Keratinocyte (primary cell): ENCODE results near the gene CDHR3. TPM values are rescaled to one million over a fixed set of nuclear protein-coding genes. Genes with fewer than 3 reads are reported as not detected.

Source experiments
- DNase-seq: peaks from one replicate; pipeline ENCODE4 v3.0.0-alpha.2; 2011; ENCODE audit warnings: low read depth, missing footprints, low spot score
- FAIRE-seq: peaks from 2 replicates; lab custom pipeline; 2011; peaks lifted over from hg19 to GRCh38; lab: Jason Lieb, UNC
- H2AFZ ChIP-seq: 2 replicates; pipeline ENCODE4 v1.6.0; 2012; ENCODE audit warnings: low read length, control low read depth, inconsistent platforms; ENCODE audit not compliant: control insufficient read depth
- H3K27ac ChIP-seq: 2 replicates; pipeline ENCODE4 v1.5.1; 2011; ENCODE audit warnings: low read length; ENCODE audit not compliant: control insufficient read depth, insufficient read depth
- H3K27me3 ChIP-seq: 3 replicates; pipeline ENCODE4 v1.6.0; 2011; ENCODE audit warnings: low read length; ENCODE audit not compliant: control insufficient read depth, insufficient read depth; ENCODE audit errors: extremely low read depth
- H3K36me3 ChIP-seq, 2 experiments: 2 replicates in 1 of 2; 3 replicates in 1 of 2; pipeline ENCODE4 v1.5.1; 2011; ENCODE audit warnings: low read length in 2 of 2, mild to moderate bottlenecking in 1 of 2; ENCODE audit not compliant: control insufficient read depth in 2 of 2, insufficient read depth in 2 of 2; ENCODE audit errors: extremely low read depth in 1 of 2
- H3K4me1 ChIP-seq: 3 replicates; pipeline ENCODE4 v1.5.1; 2011; ENCODE audit warnings: low read length; ENCODE audit not compliant: control insufficient read depth, insufficient read depth; ENCODE audit errors: extremely low read depth
- H3K4me2 ChIP-seq: 3 replicates; pipeline ENCODE4 v1.6.0; 2011; ENCODE audit warnings: low read depth, low read length; ENCODE audit not compliant: control insufficient read depth, insufficient read depth; ENCODE audit errors: extremely low read depth
- H3K4me3 ChIP-seq, 3 experiments: fragments of 200-600 bp in 1 of 3; sonication (generic) in 1 of 3; 2 replicates in 2 of 3; 3 replicates in 1 of 3; pipeline ENCODE4 v1.5.1; 2011 to 2016; ENCODE audit warnings: low read length in 3 of 3, mild to moderate bottlenecking in 3 of 3, control low read depth in 2 of 3, inconsistent platforms in 1 of 3, low read depth in 1 of 3, mixed read lengths in 1 of 3, mixed run types in 1 of 3, moderate library complexity in 1 of 3; ENCODE audit not compliant: control insufficient read depth in 2 of 3, insufficient read depth in 2 of 3; ENCODE audit errors: extremely low read depth in 1 of 3
- H3K79me2 ChIP-seq: 2 replicates; pipeline ENCODE4 v1.6.0; 2012; ENCODE audit warnings: low read length; ENCODE audit not compliant: control insufficient read depth, insufficient read depth
- H3K9ac ChIP-seq: 3 replicates; pipeline ENCODE4 v1.6.0; 2011; ENCODE audit warnings: low read length; ENCODE audit not compliant: control insufficient read depth, insufficient read depth; ENCODE audit errors: extremely low read depth
- H3K9me1 ChIP-seq: 3 replicates; pipeline ENCODE4 v1.6.0; 2011; ENCODE audit warnings: low read length; ENCODE audit not compliant: control insufficient read depth, insufficient read depth; ENCODE audit errors: extremely low read depth
- H3K9me3 ChIP-seq: 2 replicates; pipeline ENCODE4 v1.5.1; 2012; ENCODE audit warnings: low read depth, low read length; ENCODE audit not compliant: control insufficient read depth
- H4K20me1 ChIP-seq: 3 replicates; pipeline ENCODE4 v1.6.0; 2011; ENCODE audit warnings: low read length; ENCODE audit not compliant: control insufficient read depth, insufficient read depth; ENCODE audit errors: extremely low read depth
- EZH2 ChIP-seq: IDR thresholded peaks from one replicate; pipeline ENCODE4 v1.6.1; 2012; ENCODE audit warnings: inconsistent platforms, mild to moderate bottlenecking, low read length, moderate library complexity
- dilution Hi-C: fragments of 300-500 bp; cut with MboI; formaldehyde crosslinking; loops from one replicate; pipeline ENCODE4 v1.7.0; 2020; ENCODE audit warnings: low sequenced_read_pairs; ENCODE audit not compliant: extremely low pct_ligation_motif_present
- polyA plus RNA-seq, 5 experiments: library from polyadenylated mRNA; depleted of rRNA in 3 of 5; stranded (reverse) in 3 of 5; stranded (forward) in 1 of 5; unstranded in 1 of 5; fragments of >200 nt; gene quantifications; 1 replicate in 1 of 5; 2 replicates in 3 of 5; 3 replicates in 1 of 5; pipeline versions ENCODE4 v1.2.1 to v1.2.3, GENCODE V29; 2011 to 2012; ENCODE audit warnings: missing spikeins in 2 of 5, low read depth in 1 of 5, low replicate concordance in 1 of 5
- TF ChIP-seq, protein P1 (sequence below), 3 experiments: IDR thresholded peaks in 1 of 3; conservative IDR thresholded peaks in 1 of 3; optimal IDR thresholded peaks in 1 of 3; 2 replicates in 2 of 3; 3 replicates in 1 of 3; pipeline versions ENCODE3 to v1.5.1; 2011; ENCODE audit warnings: low read length in 3 of 3, mild to moderate bottlenecking in 3 of 3, moderate library complexity in 2 of 3, control low read depth in 1 of 3, inconsistent platforms in 1 of 3; ENCODE audit not compliant: insufficient read depth in 2 of 3; ENCODE audit errors: extremely low read depth in 1 of 3

The CDHR3 gene
- polyA plus RNA-seq, 1 donor (not counting 4 experiments of a cell fraction or from before 2014, with no cell fraction given), result 1.2 TPM

DNA sequence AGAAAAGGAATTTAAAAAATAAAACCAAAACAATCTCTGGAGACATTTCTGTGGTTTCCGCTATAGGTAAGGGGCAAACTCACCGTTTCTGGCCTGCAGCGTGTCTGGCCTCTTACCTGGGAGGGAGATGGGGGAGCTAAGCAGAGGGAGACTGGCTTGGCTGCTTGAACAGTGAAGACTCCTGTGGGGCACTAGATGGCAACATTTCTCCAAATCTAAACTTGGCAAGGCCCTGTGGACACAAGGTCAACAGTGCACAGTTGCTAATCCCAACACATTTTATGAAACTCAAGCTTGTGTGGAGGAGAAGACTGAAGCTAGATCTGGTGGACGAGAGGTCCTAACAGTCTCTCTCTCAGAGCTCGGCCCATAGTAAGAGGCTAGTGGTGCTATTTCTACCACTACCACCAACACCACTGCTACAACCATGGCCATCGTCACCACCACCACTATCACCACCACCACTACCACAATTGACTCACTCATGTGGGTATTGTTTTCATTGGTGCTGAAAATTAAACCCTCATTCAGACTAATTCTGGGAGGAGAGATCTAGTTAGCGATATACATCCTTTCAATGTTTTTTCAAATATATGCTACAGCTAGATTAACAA is 28.4 kb upstream of the CDHR3 start:
- no peaks in the 10 kb centered on the region for H3K4me1 ChIP-seq
- DNase-seq, result no peak
- dilution Hi-C loops, result no loop called here
- H3K79me2 ChIP-seq, result no peaks in the 10 kb centered on the region
- no peak overlapping the region for H3K9ac ChIP-seq
- no peaks in the 10 kb centered on the region for H3K27me3 ChIP-seq
- no peaks in the 10 kb centered on the region for H3K36me3 ChIP-seq
- H4K20me1 ChIP-seq, result no peaks in the 10 kb centered on the region
- H2AFZ ChIP-seq, result no peak overlapping the region
- H3K4me2 ChIP-seq, result no peak overlapping the region
- H3K4me3 ChIP-seq, result no peak overlapping the region
- TF ChIP-seq EZH2, result no peak
- TF ChIP-seq, protein P1, sequence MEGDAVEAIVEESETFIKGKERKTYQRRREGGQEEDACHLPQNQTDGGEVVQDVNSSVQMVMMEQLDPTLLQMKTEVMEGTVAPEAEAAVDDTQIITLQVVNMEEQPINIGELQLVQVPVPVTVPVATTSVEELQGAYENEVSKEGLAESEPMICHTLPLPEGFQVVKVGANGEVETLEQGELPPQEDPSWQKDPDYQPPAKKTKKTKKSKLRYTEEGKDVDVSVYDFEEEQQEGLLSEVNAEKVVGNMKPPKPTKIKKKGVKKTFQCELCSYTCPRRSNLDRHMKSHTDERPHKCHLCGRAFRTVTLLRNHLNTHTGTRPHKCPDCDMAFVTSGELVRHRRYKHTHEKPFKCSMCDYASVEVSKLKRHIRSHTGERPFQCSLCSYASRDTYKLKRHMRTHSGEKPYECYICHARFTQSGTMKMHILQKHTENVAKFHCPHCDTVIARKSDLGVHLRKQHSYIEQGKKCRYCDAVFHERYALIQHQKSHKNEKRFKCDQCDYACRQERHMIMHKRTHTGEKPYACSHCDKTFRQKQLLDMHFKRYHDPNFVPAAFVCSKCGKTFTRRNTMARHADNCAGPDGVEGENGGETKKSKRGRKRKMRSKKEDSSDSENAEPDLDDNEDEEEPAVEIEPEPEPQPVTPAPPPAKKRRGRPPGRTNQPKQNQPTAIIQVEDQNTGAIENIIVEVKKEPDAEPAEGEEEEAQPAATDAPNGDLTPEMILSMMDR (optimal IDR thresholded peaks at IDR 0.05 in 1 of 3, IDR thresholded peaks at IDR 0.05 in 1 of 3, conservative IDR thresholded peaks at IDR 0.05 in 1 of 3; ENCODE audit: extremely low read depth in 1 of 3, insufficient read depth in 2 of 3, low read length in 3 of 3), result peak in 2 of 3 experiments; percentile 20 to 51
- no peak for FAIRE-seq
- H3K27ac ChIP-seq, result no peak overlapping the region
- no peaks in the 10 kb centered on the region for H3K9me1 ChIP-seq
- H3K9me3 ChIP-seq, result no peaks in the 10 kb centered on the region

- dilution Hi-C loops, result no loop called here
- no peaks in the 10 kb centered on the region for H3K36me3 ChIP-seq
- no peak overlapping the region for H3K4me3 ChIP-seq
- H3K9me1 ChIP-seq, result no peaks in the 10 kb centered on the region
- no peak overlapping the region for H3K27ac ChIP-seq
- no peaks in the 10 kb centered on the region for H3K27me3 ChIP-seq
- H2AFZ ChIP-seq, result no peak overlapping the region
- H3K4me1 ChIP-seq, result no peaks in the 10 kb centered on the region
- no peaks in the 10 kb centered on the region for H3K9me3 ChIP-seq
- H3K4me2 ChIP-seq, result no peak overlapping the region
- no peak for TF ChIP-seq EZH2
- TF ChIP-seq, protein P1 (optimal IDR thresholded peaks at IDR 0.05 in 1 of 3, IDR thresholded peaks at IDR 0.05 in 1 of 3, conservative IDR thresholded peaks at IDR 0.05 in 1 of 3; ENCODE audit: extremely low read depth in 1 of 3, insufficient read depth in 2 of 3, low read length in 3 of 3), result no peak
- H4K20me1 ChIP-seq, result no peaks in the 10 kb centered on the region
- DNase-seq, result no peak
- H3K79me2 ChIP-seq, result no peaks in the 10 kb centered on the region
- no peak for FAIRE-seq
- H3K9ac ChIP-seq, result no peak overlapping the region
These were observed 27.8 kb upstream of the CDHR3 start for GRCh38 chr7:105935250-105935649.
